ENCODE measurements around the gene COPG1. TPM values are rescaled to one million over a fixed set of nuclear protein-coding genes. Genes with fewer than 3 reads are reported as not detected.
A peak's percentile ranks its signal among the peaks of the same experiment; 100 is the strongest.
"Not testable (repeated sequence)": the region's sequence is repeated elsewhere in the genome, so short reads cannot be mapped to it uniquely, and the experiment has no call there.

The COPG1 gene
- total RNA-seq, 1 donor from 2014 or later, result 171 TPM

GRCh38 chr3:129239991-129240390, 9.4 kb upstream of the COPG1 start:
- DNase-seq (ENCODE audit: low read depth in 2 of 2), result no peak

- DNase-seq (ENCODE audit: low read depth in 2 of 2), result peak in 1 of 2 donors; percentile 22
These were observed 9.0 kb upstream of the COPG1 start for GRCh38 chr3:129240436-129240835.

GRCh38 chr3:129245141-129245540, 4.3 kb upstream of the COPG1 start:
- no peak for DNase-seq (ENCODE audit: low read depth in 2 of 2)

DNA sequence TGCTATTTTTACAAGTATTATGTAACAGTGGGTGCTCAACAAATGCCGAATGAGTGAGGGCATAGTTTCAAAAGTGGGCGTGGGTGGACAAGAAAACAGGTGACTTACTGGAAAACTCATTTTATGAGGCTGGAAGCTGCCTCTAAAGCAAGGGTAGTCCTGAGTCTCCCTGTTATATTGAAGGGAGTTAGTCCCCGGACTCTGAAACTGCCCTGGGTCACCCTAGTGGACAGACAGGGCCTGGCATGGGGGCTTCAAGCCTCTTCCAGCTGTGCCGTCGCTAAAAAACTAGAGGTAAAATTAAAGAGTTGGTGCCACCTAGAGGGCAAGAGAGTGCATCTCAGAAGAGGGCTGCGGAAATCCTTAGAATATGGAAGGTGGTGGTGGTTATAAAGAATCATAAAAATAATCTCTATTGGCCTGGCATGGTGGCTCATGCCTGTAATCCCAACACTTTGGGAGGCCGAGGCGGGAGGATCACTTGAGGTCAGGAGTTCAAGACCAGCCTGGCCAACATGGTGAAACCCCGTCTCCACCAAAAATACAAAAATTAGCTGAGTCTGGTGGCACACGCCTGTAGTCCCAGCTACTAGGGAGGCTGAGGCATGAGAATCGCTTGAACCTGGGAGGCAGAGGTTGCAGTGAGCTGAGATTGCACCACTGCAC, 3.6 kb upstream of the COPG1 start:
- DNase-seq (ENCODE audit: low read depth in 2 of 2), result peak; percentile 83 to 91

DNA sequence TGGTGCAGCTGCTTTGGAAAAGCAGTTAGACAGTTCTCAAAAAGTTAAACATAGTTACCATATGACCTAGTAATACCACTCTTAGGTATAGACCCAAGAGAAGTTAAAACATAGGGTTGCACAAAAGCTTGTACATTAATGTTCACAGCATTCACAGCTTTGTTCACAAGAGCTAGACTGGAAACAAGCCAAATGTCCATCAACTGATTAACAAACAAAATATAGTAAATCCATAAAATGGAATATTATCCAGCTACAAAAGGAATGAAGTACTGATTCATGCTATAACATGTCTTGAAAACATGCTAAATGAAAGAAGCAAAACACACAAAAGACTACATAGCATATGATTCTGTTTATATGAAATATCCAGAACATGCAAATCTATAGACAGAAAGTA, 2.8 kb upstream of the COPG1 start:
- no peak for DNase-seq (ENCODE audit: low read depth in 2 of 2)

DNA sequence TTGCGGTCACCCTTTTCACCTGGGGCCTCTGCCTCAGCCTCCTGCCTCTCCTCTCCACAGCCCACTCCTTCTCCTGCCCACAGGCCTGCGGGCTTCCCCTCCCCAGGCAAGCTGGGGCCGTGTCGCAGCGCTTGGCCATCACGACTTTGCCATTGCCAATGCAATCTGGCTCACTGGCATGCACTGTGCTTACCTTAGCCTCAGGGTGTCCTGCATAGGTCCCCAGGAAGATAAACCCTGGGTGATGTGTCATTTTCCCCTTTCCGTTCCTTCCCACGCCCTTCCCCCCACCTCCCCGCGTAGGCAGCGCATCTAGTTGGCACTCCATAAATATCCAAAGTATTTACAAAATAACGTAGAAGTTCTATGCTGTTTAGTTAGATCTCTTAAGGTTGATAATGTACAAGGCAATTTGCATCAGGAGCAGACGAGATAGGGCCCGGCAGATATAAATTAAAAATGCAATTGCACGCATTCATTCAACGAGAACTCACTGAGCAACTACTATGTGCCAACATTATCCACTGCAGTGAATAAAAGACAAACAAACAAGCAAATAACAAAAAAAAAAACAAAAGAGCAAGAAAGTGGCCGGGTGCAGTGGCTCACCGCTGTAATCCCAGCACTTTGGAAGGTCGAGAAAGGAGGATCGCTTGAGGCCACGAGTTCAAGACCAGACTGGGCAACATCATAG, 973 bp upstream of the COPG1 start:
- DNase-seq (ENCODE audit: low read depth in 2 of 2), result no peak

DNA sequence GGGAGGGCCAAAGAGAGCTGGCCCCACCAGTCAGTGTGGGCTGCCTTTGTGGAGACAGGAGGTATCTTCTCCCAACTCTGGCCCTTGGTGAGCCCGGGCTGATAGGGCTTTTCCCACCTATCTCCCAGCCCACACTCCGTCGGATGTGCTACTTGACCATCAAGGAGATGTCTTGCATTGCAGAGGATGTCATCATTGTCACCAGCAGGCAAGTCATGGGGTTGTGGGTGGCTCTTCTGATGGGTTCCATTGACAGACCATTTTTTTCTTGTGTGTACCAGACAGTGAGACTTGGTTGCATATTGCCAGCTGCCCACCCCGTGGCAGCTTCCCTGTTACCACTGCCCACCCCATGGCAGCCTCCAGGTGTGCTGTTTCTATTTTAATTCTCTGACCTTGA, 3.3 kb downstream of the COPG1 start:
- DNase-seq (ENCODE audit: low read depth in 2 of 2), result no peak

GRCh38 chr3:129254536-129255230, 5.3 kb downstream of the COPG1 start:
- no peak for DNase-seq (ENCODE audit: low read depth in 2 of 2)

GRCh38 chr3:129256270-129256669, 6.9 kb downstream of the COPG1 start:
- no peak for DNase-seq (ENCODE audit: low read depth in 2 of 2)

DNA sequence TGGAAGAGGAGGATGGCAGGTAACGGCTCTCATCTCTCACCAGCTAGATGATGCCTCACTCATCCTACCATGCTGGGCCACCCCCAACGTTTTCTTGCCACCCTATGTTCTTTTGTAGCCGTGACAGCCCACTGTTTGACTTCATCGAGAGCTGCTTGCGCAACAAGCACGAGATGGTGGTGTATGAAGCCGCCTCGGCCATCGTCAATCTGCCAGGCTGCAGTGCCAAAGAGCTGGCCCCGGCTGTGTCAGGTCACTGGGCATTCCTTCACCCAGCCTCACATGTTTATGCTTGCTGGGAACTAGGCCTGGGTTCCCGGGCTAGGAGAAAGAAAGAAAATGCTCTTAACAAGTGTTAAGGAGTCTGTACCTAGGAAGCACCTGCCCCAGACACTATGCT, 8.2 kb downstream of the COPG1 start:
- DNase-seq (ENCODE audit: low read depth in 2 of 2), result no peak

- DNase-seq (ENCODE audit: low read depth in 2 of 2), result no peak
These were observed 10.4 kb downstream of the COPG1 start for GRCh38 chr3:129259612-129260477.

GRCh38 chr3:129260606-129261005, 11.2 kb downstream of the COPG1 start:
- no peak for DNase-seq (ENCODE audit: low read depth in 2 of 2)

- DNase-seq (ENCODE audit: low read depth in 2 of 2), result no peak
These were observed 12.5 kb downstream of the COPG1 start for GRCh38 chr3:129261894-129262293.

- no peak for DNase-seq (ENCODE audit: low read depth in 2 of 2)
These were observed 13.9 kb downstream of the COPG1 start for GRCh38 chr3:129263161-129263910.

- DNase-seq (ENCODE audit: low read depth in 2 of 2), result not testable (repeated sequence)
These were observed 15.6 kb downstream of the COPG1 start for GRCh38 chr3:129264994-129265393.

DNA sequence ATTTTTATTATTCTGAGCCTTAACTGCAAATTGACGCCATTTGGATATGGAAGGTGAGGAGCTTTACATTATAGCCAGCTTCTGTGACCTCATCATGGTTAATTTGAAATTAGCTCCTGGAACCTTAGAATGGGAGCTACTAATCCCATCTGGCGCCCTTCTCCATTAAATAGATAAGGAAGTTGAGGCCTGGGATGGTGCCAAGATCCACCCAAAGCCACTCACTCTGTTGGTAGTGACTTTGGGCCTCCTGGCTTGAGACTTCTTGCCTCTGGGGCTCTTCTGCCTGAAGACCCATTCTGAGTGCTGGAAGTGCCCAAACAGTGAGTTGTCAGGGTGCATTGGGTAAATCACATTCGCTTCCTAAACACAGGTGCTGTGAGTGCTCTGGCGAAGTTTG, 17.2 kb downstream of the COPG1 start:
- no peak for DNase-seq (ENCODE audit: low read depth in 2 of 2)

DNA sequence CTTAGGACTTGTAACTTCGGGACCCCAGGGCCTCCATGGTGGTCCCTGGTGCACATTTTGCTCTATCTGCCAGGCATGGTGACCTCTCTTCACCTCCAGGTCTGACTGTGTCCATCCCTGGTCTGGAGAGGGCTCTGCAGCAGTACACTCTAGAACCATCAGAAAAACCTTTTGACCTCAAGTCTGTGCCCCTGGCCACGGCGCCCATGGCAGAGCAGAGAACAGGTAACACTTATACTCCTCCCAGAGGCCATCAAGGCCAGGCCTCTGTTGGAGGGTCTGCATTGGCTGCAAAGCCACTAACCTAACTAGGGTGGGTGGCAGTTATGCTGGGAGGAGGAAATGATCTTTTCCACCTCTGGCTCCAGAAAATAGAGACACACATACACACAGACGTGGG, 19.0 kb downstream of the COPG1 start:
- DNase-seq (ENCODE audit: low read depth in 2 of 2), result no peak

- no peak for DNase-seq (ENCODE audit: low read depth in 2 of 2)
These were observed 22.3 kb downstream of the COPG1 start for GRCh38 chr3:129271674-129272073.

DNA sequence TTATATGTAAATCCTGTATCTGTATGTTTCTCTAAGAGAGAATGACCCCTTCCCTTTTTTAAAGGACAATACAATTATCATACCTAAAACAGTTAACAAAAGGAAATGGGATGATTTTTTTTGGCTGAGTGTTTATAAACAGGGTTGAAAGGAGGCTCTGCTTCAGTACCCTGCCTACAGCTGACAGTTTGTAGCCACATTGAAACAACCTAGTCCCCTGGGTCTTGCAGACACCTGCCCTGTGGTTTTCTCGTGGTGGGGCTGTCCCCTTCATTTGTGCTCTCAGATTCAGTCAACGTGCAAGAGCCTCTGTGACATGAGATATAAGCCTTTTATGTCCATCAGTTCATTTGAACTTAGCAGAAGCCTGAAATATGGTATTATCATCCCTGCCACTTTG, 27.0 kb downstream of the COPG1 start:
- DNase-seq (ENCODE audit: low read depth in 2 of 2), result no peak

DNA sequence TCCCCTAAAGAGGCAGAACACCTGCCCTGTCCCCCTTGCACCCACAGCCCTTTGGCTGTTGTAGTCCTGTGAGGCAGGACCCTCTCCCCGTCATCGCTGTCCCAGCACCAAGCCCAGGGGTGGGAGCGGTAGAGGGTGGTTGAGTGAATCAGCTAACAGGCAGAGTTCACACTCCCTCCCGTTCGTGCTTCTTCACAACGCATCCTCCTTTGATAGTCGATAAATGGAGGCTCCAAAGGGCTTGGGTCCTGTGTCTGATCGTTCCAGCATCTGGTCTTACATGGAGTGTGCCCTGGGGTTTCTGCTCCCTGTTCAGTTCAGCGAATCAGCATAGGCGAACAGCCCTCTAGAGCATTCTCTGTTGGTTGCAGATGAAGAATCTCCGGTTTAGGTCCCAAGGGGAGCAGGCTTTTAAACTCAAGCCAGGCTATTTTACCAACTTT, 28.4 kb downstream of the COPG1 start:
- no peak for DNase-seq (ENCODE audit: low read depth in 2 of 2)

- peak; percentile 61 to 92 for DNase-seq (ENCODE audit: low read depth in 2 of 2)
These were observed 29.1 kb downstream of the COPG1 start, which contains the start of gene HMCES for GRCh38 chr3:129278439-129278965. Gene HMCES (plus strand): TSS chr3:129278870. CDS start chr3:129279733, 863 bp downstream.
